ENCODE measurements around the gene PGAM5. TPM values are rescaled to one million over a fixed set of nuclear protein-coding genes. Genes with fewer than 3 reads are reported as not detected.

Gene PGAM5
- total and polyA plus RNA-seq, 9 of the 15 experiments (the other 6 are each of a cell fraction or from before 2014, with no cell fraction given): 7.4 to 121 (median 69.5) TPM

GRCh38 chr12:132687211-132688164 lies 23.2 kb upstream of the PGAM5 start, which contains the start of the genes POLE and PXMP2 (continued):
- TF ChIP-seq, protein P1, sequence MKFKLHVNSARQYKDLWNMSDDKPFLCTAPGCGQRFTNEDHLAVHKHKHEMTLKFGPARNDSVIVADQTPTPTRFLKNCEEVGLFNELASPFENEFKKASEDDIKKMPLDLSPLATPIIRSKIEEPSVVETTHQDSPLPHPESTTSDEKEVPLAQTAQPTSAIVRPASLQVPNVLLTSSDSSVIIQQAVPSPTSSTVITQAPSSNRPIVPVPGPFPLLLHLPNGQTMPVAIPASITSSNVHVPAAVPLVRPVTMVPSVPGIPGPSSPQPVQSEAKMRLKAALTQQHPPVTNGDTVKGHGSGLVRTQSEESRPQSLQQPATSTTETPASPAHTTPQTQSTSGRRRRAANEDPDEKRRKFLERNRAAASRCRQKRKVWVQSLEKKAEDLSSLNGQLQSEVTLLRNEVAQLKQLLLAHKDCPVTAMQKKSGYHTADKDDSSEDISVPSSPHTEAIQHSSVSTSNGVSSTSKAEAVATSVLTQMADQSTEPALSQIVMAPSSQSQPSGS (CRISPR knock-in tag; IDR thresholded peaks at IDR 0.05): 0 out of 2 replicates have a peak, but pooled peaks have one; percentile 60
- 0 out of 2 replicates have a peak, but pooled peaks have one; percentile 32 for TF ChIP-seq JUN (IDR thresholded peaks at IDR 0.05; ENCODE audit: borderline replicate concordance, low read depth, low read length)
- TF ChIP-seq JUN (CRISPR knock-in tag; IDR thresholded peaks at IDR 0.05; ENCODE audit: borderline replicate concordance): no peak
- peak; percentile 84 for TF ChIP-seq TBP (optimal IDR thresholded peaks at IDR 0.05; ENCODE audit: low read depth, low read length)
- TF ChIP-seq PHF8 (IDR thresholded peaks at IDR 0.05; ENCODE audit: borderline replicate concordance, low read length): peak; percentile 68; the same call in 1 of the 2 replicates
- peak; percentile 99 for TF ChIP-seq CHD2 (IDR thresholded peaks at IDR 0.05; ENCODE audit: low read depth, low read length)
- TF ChIP-seq ILF3 (IDR thresholded peaks at IDR 0.05; ENCODE audit: borderline replicate concordance): no peak
- TF ChIP-seq TFAM (CRISPR knock-in tag; conservative IDR thresholded peaks at IDR 0.05): no peak
- peak; percentile 84 for TF ChIP-seq PRPF4 (IDR thresholded peaks at IDR 0.05; ENCODE audit: insufficient read depth, low read depth, low read length, poor library complexity, severe bottlenecking)
- TF ChIP-seq RNF2 (IDR thresholded peaks at IDR 0.05): peak; percentile 41; the same call in 1 of the 2 replicates
- TF ChIP-seq KLF13 (tag; IDR thresholded peaks at IDR 0.05; ENCODE audit: borderline replicate concordance, low read depth): peak; percentile 64; the same call in 1 of the 2 replicates
- no peak for TF ChIP-seq GABPB2 (CRISPR knock-in tag; conservative IDR thresholded peaks at IDR 0.05)
- TF ChIP-seq POLR2A (conservative IDR thresholded peaks at IDR 0.05): peak; percentile 81
- TF ChIP-seq ZNF780A (CRISPR knock-in tag; IDR thresholded peaks at IDR 0.05): no peak
- TF ChIP-seq CUX1 (CRISPR knock-in tag; IDR thresholded peaks at IDR 0.05): no peak
- TF ChIP-seq YY1 (IDR thresholded peaks at IDR 0.05; ENCODE audit: borderline replicate concordance in 1 of 3, control insufficient read depth in 1 of 3, extremely low read depth in 1 of 3, insufficient read depth in 3 of 3, insufficient read length in 1 of 3, insufficient replicate concordance in 2 of 3, low read depth in 1 of 3, low read length in 2 of 3): peak; percentile 19 to 92 (median 72)
- TF ChIP-seq JUNB (CRISPR knock-in tag; conservative IDR thresholded peaks at IDR 0.05): no peak
- TF ChIP-seq ARHGAP35 (IDR thresholded peaks at IDR 0.05; ENCODE audit: partially characterized antibody): peak; percentile 85
- no peak for TF ChIP-seq KDM1A (IDR thresholded peaks at IDR 0.05)
- no peak for TF ChIP-seq ZNF24 (IDR thresholded peaks at IDR 0.05)
- peak; percentile 82 for TF ChIP-seq EGR1 (conservative IDR thresholded peaks at IDR 0.05)
- no peak for TF ChIP-seq ZNF133 (CRISPR knock-in tag; IDR thresholded peaks at IDR 0.05)
